22Rv1 (cell line): ENCODE measurements around the gene TASOR.
A peak's percentile ranks its signal among the peaks of the same experiment; 100 is the strongest.
"Not testable (repeated sequence)": the region's sequence is repeated elsewhere in the genome, so short reads cannot be mapped to it uniquely, and the experiment has no call there.

ENCODE experiments used
- H3K27ac ChIP-seq: fragments of 450-650 bp; 2 replicates; pipeline ENCODE4 v1.5.1; 2017
- ZFX ChIP-seq: fragments of 450-650 bp; IDR thresholded peaks from 2 replicates; pipeline ENCODE4 v1.6.1; 2017; ENCODE audit warnings: antibody characterized with exemption, borderline replicate concordance
- TF ChIP-seq, protein P1 (sequence below): fragments of 450-650 bp; IDR thresholded peaks from 2 replicates; pipeline ENCODE4 v1.5.1; 2017; ENCODE audit warnings: mild to moderate bottlenecking

The TASOR gene, protein sequence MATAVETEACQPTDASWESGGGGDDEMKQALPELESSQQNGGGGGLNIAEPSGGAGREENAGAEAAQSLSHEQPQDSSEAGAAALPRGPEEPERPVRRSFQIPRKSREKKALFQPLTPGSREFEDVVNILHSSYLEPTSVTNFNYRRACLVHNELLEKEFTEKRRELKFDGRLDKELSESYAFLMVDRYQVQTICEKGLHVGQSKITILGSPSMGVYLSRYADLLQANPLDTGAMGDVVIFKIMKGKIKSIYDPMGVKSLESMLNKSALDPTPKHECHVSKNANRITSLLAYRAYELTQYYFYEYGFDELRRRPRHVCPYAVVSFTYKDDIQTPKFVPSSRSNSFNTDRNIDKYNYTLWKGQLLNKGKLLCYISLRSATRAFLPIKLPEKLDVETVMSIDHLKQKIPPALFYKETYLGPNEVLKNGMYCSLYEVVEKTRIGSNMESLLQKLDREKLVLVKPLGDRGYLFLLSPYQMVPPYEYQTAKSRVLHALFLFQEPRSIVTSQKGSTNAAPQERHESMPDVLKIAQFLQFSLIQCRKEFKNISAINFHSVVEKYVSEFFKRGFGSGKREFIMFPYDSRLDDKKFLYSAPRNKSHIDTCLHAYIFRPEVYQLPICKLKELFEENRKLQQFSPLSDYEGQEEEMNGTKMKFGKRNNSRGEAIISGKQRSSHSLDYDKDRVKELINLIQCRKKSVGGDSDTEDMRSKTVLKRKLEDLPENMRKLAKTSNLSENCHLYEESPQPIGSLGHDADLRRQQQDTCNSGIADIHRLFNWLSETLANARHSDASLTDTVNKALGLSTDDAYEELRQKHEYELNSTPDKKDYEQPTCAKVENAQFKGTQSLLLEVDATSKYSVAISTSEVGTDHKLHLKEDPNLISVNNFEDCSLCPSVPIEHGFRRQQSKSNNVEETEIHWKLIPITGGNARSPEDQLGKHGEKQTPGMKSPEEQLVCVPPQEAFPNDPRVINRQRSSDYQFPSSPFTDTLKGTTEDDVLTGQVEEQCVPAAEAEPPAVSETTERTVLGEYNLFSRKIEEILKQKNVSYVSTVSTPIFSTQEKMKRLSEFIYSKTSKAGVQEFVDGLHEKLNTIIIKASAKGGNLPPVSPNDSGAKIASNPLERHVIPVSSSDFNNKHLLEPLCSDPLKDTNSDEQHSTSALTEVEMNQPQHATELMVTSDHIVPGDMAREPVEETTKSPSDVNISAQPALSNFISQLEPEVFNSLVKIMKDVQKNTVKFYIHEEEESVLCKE (N-terminal part only)

DNA sequence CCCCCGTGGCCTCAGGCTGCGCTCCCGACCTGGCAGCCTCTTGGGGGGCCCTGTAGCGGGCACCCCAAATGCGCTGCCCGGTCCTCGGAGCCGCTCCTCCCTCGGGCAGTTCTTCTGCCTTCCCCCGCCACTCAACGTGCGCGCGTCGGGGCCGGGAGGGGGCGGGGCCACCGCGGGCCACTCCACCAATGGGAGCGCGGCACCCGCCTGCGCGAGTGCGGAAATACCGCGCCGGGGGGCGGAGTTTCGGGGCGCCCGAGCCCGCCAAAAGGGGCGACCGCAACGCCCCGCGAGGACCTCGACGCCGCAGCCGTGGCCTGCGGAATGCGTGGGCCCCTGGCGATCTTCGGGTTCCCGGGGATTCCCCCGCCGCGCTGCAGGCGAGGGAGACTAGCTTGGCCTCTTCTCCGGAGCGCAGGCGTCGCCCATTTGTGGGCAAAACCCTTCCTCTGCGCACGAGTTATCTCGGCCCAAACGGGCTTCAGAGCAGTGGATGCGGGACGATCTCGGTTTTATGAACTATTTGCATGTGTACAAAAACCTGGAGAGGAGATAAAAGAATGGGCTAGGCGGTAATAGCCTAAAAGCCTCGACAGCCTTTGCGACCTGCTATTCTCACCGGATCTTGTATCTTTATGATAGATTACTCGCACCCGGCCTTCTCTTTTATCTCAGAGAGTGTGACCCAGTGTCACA is at the start of gene TASOR:
Gene TASOR (minus strand): TSS at position 144 of the 696 bp plus-strand sequence. CDS start 259 bp downstream, outside the sequence.
- peak within 1 kb of the TSS; percentile 81 for H3K27ac ChIP-seq
- no peak for TF ChIP-seq ZFX
- TF ChIP-seq, protein P1, sequence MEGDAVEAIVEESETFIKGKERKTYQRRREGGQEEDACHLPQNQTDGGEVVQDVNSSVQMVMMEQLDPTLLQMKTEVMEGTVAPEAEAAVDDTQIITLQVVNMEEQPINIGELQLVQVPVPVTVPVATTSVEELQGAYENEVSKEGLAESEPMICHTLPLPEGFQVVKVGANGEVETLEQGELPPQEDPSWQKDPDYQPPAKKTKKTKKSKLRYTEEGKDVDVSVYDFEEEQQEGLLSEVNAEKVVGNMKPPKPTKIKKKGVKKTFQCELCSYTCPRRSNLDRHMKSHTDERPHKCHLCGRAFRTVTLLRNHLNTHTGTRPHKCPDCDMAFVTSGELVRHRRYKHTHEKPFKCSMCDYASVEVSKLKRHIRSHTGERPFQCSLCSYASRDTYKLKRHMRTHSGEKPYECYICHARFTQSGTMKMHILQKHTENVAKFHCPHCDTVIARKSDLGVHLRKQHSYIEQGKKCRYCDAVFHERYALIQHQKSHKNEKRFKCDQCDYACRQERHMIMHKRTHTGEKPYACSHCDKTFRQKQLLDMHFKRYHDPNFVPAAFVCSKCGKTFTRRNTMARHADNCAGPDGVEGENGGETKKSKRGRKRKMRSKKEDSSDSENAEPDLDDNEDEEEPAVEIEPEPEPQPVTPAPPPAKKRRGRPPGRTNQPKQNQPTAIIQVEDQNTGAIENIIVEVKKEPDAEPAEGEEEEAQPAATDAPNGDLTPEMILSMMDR, result no peak

DNA sequence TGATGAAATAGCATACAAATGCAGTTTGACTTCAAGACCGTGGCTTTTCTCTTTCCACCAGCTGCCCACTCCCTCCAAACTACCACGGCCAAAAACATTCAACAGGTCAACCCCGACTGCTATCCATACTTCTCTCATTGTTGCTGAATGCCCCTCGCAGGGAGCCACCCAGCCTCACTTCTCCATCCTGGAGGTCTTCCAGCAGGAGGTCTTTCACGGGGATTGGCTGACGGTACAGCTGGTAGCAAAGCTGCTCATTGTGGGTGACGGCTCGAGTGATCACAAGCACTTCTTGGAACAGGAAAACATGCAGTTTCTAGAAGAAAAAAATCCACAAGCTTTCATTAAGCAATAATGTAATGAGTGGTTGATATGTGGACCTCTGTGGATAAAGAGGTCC is 49.0 kb upstream of the TASOR start:
- no peak for TF ChIP-seq ZFX
- TF ChIP-seq, protein P1, result no peak
- H3K27ac ChIP-seq, result no peak overlapping the region

DNA sequence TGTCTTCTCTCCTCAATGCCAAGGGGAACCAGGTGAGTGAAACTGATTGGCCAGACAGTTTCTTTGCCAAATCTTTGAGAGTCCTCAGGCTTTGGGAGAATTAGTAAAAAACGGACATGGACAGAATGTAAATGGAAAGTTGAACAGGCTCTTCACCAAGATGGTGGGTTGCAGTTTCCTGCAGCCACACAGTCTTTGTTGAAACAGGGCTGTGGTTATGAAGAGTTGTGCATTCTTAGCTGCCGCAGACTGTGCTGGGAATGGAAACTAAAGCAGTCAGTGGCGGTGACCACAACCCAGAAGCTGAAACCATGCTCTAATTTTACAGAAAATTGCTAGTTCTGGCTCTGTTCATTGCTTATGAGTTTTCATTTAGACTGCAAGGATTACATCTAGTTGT is 42.1 kb upstream of the TASOR start:
- no peak for TF ChIP-seq ZFX
- TF ChIP-seq, protein P1, result no peak
- H3K27ac ChIP-seq, result no peak overlapping the region

DNA sequence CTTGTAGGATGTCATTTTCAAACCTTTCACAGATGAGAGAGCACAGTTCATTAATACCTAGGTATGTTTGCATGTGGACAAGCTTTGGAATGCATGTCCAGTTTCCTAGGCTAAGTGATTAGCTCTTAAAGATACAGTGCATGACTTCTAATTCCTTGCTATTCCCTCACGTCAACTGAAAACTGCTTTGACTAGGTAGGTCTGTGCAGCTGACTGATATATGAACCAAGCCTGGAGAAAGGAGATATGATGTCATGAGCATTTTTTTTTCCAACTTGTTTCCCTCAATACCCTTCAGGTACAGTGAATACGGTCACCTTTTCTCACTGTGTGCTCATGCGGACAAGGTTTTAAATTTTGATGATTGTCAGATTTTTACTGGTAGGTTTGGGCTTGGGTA is 41.6 kb upstream of the TASOR start:
- TF ChIP-seq, protein P1, result no peak
- TF ChIP-seq ZFX, result no peak
- no peak overlapping the region for H3K27ac ChIP-seq

DNA sequence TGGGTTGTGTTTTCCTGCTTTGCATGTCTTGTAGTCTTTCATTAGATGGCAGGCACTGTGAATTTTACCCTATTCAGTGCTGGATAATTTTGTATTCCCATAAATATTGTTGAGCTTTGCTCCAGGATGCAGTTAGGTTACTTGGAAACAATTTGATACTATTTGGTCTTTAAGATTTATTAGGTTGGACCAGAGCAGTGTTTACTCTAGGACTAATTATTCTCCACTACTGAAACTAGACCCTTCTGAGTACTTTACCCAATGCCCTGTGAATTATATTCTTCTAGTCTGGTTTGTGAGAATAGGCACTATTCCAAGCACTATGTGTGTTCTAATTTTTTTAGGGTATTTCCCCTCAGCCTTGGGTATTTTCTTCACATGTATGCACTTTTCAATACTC is 37.8 kb upstream of the TASOR start:
- TF ChIP-seq ZFX, result no peak
- TF ChIP-seq, protein P1, result no peak
- H3K27ac ChIP-seq, result peak overlapping the region; percentile 68

DNA sequence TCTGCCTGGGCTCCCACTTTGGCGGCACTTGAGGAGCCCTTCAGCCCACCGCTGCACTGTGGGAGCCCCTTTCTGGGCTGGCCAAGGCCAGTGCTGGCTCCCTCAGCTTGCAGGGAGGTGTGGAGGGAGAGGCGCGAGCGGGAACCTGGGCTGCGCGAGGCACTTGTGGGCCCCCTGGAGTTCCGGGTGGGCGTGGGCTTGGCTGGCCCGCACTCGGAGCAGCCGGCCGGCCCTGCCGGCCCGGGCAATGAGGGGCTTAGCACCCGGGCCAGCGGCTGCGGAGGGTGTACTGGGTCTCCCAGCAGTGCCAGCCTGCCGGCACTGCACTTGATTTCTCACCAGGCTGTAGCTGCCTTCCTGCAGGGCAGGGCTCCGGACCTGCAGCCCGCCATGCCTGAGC is 35.7 kb upstream of the TASOR start:
- H3K27ac ChIP-seq, result not testable (repeated sequence)

DNA sequence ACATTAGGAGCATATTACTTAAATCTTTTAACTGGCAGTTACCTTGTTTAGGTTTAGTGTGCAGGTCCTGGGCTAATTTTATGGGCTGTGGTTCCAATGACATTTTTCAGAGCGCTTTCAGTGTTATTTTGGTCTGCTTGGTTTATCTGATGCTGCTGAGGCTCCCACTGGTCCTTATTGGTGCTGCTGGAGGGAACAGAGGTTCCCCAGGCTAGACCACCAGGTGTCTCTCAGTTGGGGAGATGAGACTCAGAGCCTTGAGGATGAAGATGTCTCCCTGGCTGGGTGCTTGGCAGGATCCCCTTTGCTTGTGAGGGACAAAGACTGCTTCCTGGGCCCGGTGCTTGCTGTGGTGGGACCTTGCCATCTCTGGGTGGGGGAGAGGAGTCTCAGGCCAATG is 28.3 kb upstream of the TASOR start:
- no peak for TF ChIP-seq ZFX
- TF ChIP-seq, protein P1, result no peak
- no peak overlapping the region for H3K27ac ChIP-seq
